Smooth muscle cell (in vitro differentiated cells): Measurements from ENCODE around the gene HOXC4. TPM values are rescaled to one million over a fixed set of nuclear protein-coding genes. Genes with fewer than 3 reads are reported as not detected.

Source experiments
- DNase-seq: peaks from one replicate; lab custom pipeline; 2025; ENCODE audit not compliant: unreplicated experiment; lab: John Stamatoyannopoulos, UW
- H2AFZ ChIP-seq: fragments of 200-600 bp; sonication (generic); 2 replicates; pipeline ENCODE4 v1.6.0; 2016; ENCODE audit warnings: antibody characterized with exemption, low read depth, mild to moderate bottlenecking
- H3F3A ChIP-seq: fragments of 200-600 bp; sonication (generic); 2 replicates; pipeline ENCODE4 v1.6.0; 2017; ENCODE audit warnings: antibody characterized with exemption, low read depth
- H3K27ac ChIP-seq: fragments of 200-600 bp; sonication (generic); 2 replicates; pipeline ENCODE4 v1.5.1; 2016; ENCODE audit warnings: low read depth, mild to moderate bottlenecking
- H3K27me3 ChIP-seq: fragments of 200-600 bp; sonication (generic); 2 replicates; pipeline ENCODE4 v1.6.1; 2016; ENCODE audit warnings: low read depth, mild to moderate bottlenecking
- H3K36me3 ChIP-seq: fragments of 200-600 bp; sonication (generic); 2 replicates; pipeline ENCODE4 v1.5.1; 2016; ENCODE audit warnings: low read depth
- H3K4me1 ChIP-seq: fragments of 200-600 bp; sonication (generic); 2 replicates; pipeline ENCODE4 v1.5.1; 2016; ENCODE audit warnings: low read depth
- H3K4me2 ChIP-seq: fragments of 200-600 bp; sonication (generic); 2 replicates; pipeline ENCODE4 v1.6.0; 2016; ENCODE audit warnings: mild to moderate bottlenecking
- H3K4me3 ChIP-seq: fragments of 200-600 bp; sonication (generic); 2 replicates; pipeline ENCODE4 v1.5.1; 2016; ENCODE audit warnings: mild to moderate bottlenecking
- H3K79me2 ChIP-seq: fragments of 200-600 bp; sonication (generic); 2 replicates; pipeline ENCODE4 v1.6.0; 2016; ENCODE audit warnings: low read depth, mild to moderate bottlenecking
- H3K9ac ChIP-seq: fragments of 200-600 bp; sonication (generic); 2 replicates; pipeline ENCODE4 v1.6.0; 2016; ENCODE audit warnings: low read depth
- H3K9me3 ChIP-seq: fragments of 200-600 bp; sonication (generic); replicated peaks from 2 replicates; pipeline ENCODE4 v1.5.1; 2016; ENCODE audit warnings: low read depth
- H4K20me1 ChIP-seq: fragments of 200-600 bp; sonication (generic); 2 replicates; pipeline ENCODE4 v1.6.0; 2016; ENCODE audit warnings: low read depth
- CTCF ChIP-seq: fragments of 200-600 bp; sonication (generic); IDR thresholded peaks from 2 replicates; pipeline ENCODE4 v1.5.1; 2017; ENCODE audit warnings: borderline replicate concordance, mild to moderate bottlenecking, antibody characterized with exemption; ENCODE audit not compliant: insufficient read depth, poor library complexity, severe bottlenecking
- WGBS: methylation state at CpG from one replicate; pipeline ENCODE4 v1.1.7; 2016; ENCODE audit warnings: low lambda C conversion rate; 5-methylcytosine and 5-hydroxymethylcytosine counted together
- polyA plus RNA-seq: library from polyadenylated mRNA; unstranded; fragments of >200 nt; fragmentation: Nextera tagmentation; extraction: Ambion mirVana; gene quantifications from 2 replicates; pipeline ENCODE4 v1.2.1, GENCODE V29; 2016
- total RNA-seq: library from RNA; depleted of rRNA; stranded (reverse); fragments of >200 nt; gene quantifications from 2 replicates; pipeline ENCODE4 v1.2.3, GENCODE V29; 2014

Gene HOXC4
- total and polyA plus RNA-seq, 2 experiments from 2014 or later, result 0.49 to 1.2 TPM

- Histone ChIP-seq H4K20me1 (peaks cover 34% of the 10 kb centered on the region), H3K4me2 (no peak overlapping the region), H3K9ac (no peak overlapping the region), H2AFZ (no peak overlapping the region), H3K36me3 (no peaks in the 10 kb centered on the region), H3K9me3 (no peaks in the 10 kb centered on the region), H3K79me2 (no peaks in the 10 kb centered on the region), H3K27me3 (peaks cover 100% of the 10 kb centered on the region), H3F3A (no peaks in the 10 kb centered on the region), H3K27ac (no peak overlapping the region), H3K4me1 (peaks cover 4% of the 10 kb centered on the region), H3K4me3 (no peak overlapping the region)
- 40% methylated on average over 6 of the region's 6 CpGs for WGBS
- TF ChIP-seq CTCF, result no peak
- DNase-seq, result no peak
Observed at GRCh38 chr12:54049108-54049507, 4.5 kb upstream of the HOXC4 start.

GRCh38 chr12:54050482-54050810 lies 3.2 kb upstream of the HOXC4 start:
- 14% methylated on average over 2 of the region's 2 CpGs for WGBS
- Histone ChIP-seq H3K36me3 (no peaks in the 10 kb centered on the region), H3K79me2 (no peaks in the 10 kb centered on the region), H3K27me3 (peaks cover 100% of the 10 kb centered on the region), H3K4me2 (no peak overlapping the region), H3K4me1 (peaks cover 4% of the 10 kb centered on the region), H2AFZ (no peak overlapping the region), H3F3A (no peaks in the 10 kb centered on the region), H4K20me1 (peaks cover 34% of the 10 kb centered on the region), H3K4me3 (no peak overlapping the region), H3K27ac (no peak overlapping the region), H3K9ac (no peak overlapping the region), H3K9me3 (no peaks in the 10 kb centered on the region)
- DNase-seq, result no peak
- no peak for TF ChIP-seq CTCF

GRCh38 chr12:54051026-54051842 lies 2.4 kb upstream of the HOXC4 start:
- peaks cover 100% of the 10 kb centered on the region for H3K27me3 ChIP-seq
- 20% methylated on average over 12 of the region's 12 CpGs for WGBS
- H3K9me3 ChIP-seq, result no peaks in the 10 kb centered on the region
- H3K4me1 ChIP-seq, result peaks cover 4% of the 10 kb centered on the region
- no peak overlapping the region for H2AFZ ChIP-seq
- H3K27ac ChIP-seq, result no peak overlapping the region
- no peak overlapping the region for H3K4me2 ChIP-seq
- TF ChIP-seq CTCF, result no peak
- H3K4me3 ChIP-seq, result no peak overlapping the region
- H3K36me3 ChIP-seq, result no peaks in the 10 kb centered on the region
- no peaks in the 10 kb centered on the region for H3F3A ChIP-seq
- peaks cover 28% of the 10 kb centered on the region for H4K20me1 ChIP-seq
- no peak for DNase-seq
- H3K9ac ChIP-seq, result no peak overlapping the region
- H3K79me2 ChIP-seq, result no peaks in the 10 kb centered on the region
